ENCODE results near the gene SCAMP2.
A peak's percentile ranks its signal among the peaks of the same experiment; 100 is the strongest.

SCAMP2 gene

DNA sequence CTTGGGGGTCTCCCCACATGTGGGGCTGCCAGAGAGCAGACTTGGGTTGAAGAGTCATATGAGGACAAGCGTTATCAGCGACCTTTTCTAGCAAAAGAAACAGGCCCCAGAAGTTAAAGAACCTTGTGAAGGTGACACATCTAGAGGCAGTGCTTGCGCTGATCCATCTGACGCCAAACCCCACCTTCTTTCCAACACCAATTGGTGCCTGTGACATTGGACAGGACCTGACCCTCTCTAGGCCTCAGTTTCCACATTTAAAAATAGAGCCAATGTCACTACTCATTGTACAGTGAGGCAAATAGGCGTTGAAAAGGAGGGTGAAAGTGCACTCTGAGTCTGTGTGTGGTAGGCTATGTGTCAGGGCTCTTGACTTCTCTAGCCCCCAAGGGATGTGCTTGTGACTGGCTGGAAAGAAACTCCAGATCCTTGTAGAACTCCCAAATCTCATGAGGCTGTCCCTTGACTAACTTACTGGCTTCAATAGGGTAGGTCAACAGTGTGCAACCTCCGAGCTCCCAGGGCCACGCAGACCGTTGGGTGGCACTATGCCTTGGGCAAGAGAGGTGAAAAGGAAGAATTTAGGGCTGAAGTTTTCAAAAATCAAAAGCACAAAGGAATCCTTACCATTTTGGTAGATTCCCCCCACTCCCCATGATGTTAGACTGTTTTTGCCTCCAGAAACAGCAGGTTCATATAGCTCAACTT, 34.2 kb upstream of the SCAMP2 start:
- Histone ChIP-seq H3K36me3 (peaks cover 48% of the 10 kb centered on the region), H3K27ac (peak overlapping the region; percentile 99), H3K9me3 (ENCODE audit: severe bottlenecking) (no peaks in the 10 kb centered on the region), H3K4me3 (ENCODE audit: low read depth, low read length) (peak overlapping the region; percentile 78), H3K27me3 (ENCODE audit: insufficient read depth, low read depth, severe bottlenecking) (no peaks in the 10 kb centered on the region)
- TF ChIP-seq, protein P1, sequence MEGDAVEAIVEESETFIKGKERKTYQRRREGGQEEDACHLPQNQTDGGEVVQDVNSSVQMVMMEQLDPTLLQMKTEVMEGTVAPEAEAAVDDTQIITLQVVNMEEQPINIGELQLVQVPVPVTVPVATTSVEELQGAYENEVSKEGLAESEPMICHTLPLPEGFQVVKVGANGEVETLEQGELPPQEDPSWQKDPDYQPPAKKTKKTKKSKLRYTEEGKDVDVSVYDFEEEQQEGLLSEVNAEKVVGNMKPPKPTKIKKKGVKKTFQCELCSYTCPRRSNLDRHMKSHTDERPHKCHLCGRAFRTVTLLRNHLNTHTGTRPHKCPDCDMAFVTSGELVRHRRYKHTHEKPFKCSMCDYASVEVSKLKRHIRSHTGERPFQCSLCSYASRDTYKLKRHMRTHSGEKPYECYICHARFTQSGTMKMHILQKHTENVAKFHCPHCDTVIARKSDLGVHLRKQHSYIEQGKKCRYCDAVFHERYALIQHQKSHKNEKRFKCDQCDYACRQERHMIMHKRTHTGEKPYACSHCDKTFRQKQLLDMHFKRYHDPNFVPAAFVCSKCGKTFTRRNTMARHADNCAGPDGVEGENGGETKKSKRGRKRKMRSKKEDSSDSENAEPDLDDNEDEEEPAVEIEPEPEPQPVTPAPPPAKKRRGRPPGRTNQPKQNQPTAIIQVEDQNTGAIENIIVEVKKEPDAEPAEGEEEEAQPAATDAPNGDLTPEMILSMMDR (IDR thresholded peaks at IDR 0.05; ENCODE audit: low read depth, low read length), result no peak
- DNase-seq, result no peak

DNA sequence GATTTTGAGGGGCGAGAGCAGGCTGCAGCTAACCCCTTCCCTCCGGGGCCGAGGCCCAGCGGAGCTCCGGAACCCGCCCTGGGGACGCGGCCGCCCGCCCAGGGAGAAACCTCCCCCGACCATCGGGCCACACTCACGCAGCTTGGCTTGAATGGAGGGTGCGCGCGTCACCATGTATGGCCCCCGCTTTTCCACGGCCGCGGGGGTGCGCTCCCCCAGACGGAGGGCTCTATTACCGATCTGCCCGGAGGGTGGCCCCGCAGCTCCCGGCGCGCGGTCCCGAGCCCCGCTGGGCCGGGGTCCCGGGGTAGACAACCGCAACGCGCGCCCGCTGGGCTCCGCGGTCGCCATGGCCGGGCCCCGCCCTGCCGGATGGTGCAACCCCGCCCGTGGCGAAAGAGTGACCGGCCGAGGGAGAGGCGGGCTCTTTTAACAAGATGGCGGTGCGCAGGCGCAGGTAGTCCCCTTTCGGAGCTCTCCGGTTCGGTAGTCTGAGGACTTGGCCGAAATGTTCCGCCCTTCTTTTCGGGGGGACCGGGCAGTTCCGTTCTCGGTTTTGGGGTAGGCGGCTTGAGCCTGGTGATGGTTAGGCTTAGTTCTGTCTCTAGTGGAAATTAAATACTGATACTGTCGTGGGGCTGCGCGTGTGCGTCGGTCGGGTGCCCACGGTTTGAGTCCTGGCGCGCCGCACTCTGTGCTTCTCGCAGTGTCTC, 33.4 kb upstream of the SCAMP2 start, which contains the start of gene FAM219B:
FAM219B (minus strand) TSS at position 402 of the 713 bp plus-strand sequence; CDS start at position 351, 51 bp downstream.
- Histone ChIP-seq H3K9me3 (ENCODE audit: severe bottlenecking) (no peaks in the 10 kb centered on the region), H3K27ac (peak within 1 kb of the TSS; percentile 99), H3K27me3 (ENCODE audit: insufficient read depth, low read depth, severe bottlenecking) (no peaks in the 10 kb centered on the region), H3K36me3 (peaks cover 51% of the 10 kb centered on the region), H3K4me3 (ENCODE audit: low read depth, low read length) (peak within 1 kb of the TSS; percentile 78)
- TF ChIP-seq, protein P1 (IDR thresholded peaks at IDR 0.05; ENCODE audit: low read depth, low read length), result no peak
- peak; percentile 93 for DNase-seq

DNA sequence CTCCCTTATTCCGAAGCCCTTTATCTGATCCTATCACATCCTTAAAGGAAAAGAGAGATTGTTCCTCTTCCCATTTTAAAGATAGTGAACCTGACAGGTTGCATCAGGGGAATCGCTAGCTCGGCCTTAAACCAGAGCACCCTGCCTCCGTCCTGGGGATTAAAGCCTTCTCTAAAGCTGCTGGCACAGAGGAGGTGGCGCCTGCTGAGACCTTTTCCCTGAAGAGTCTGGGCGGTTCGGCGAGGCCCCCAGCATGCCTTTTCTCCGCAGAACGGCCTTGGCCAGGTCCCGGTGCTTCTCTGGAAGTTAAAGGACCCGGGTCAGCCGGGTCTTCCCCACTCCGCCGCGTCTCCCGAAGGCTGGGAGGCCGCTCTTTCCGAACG, 32.9 kb upstream of the SCAMP2 start:
- Histone ChIP-seq H3K4me3 (ENCODE audit: low read depth, low read length) (peak overlapping the region; percentile 78), H3K9me3 (ENCODE audit: severe bottlenecking) (no peaks in the 10 kb centered on the region), H3K36me3 (peaks cover 51% of the 10 kb centered on the region), H3K27me3 (ENCODE audit: insufficient read depth, low read depth, severe bottlenecking) (no peaks in the 10 kb centered on the region), H3K27ac (peak overlapping the region; percentile 99)
- peak; percentile 75 for DNase-seq
- TF ChIP-seq, protein P1 (IDR thresholded peaks at IDR 0.05; ENCODE audit: low read depth, low read length), result no peak

DNA sequence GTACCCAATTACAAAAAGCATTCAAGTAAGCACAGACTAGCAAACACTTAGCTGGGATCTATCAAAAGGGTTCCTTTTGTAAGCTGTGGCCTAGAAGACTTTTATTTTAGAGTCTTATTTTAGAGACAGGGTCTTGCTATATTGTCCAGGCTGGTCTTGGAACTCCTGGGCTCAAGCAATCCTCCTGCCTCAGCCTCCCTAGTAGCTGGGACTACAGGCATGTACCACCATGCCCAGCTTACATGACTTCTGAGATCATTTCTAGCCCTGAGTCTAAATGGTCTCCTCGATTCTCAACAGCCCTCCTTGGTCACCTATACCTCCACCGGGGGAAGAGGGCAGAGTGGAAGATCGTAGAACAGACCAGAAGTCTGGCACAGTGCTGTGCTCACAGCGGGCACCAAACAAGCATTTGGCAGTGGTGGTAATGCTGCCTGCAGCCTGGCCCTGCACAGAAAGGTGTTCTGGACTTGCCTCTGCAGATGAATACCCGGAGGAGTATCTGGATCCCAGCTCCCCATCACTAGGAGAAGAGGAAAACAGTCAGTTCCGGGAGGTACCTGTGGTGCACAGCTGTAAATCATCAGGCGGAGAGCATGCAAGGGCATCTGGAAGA, 31.1 kb upstream of the SCAMP2 start:
- Histone ChIP-seq H3K36me3 (peaks cover 68% of the 10 kb centered on the region), H3K4me3 (ENCODE audit: low read depth, low read length) (no peak overlapping the region), H3K27ac (no peak overlapping the region), H3K27me3 (ENCODE audit: insufficient read depth, low read depth, severe bottlenecking) (no peaks in the 10 kb centered on the region), H3K9me3 (ENCODE audit: severe bottlenecking) (no peaks in the 10 kb centered on the region)
- TF ChIP-seq, protein P1 (IDR thresholded peaks at IDR 0.05; ENCODE audit: low read depth, low read length), result no peak
- no peak for DNase-seq

DNA sequence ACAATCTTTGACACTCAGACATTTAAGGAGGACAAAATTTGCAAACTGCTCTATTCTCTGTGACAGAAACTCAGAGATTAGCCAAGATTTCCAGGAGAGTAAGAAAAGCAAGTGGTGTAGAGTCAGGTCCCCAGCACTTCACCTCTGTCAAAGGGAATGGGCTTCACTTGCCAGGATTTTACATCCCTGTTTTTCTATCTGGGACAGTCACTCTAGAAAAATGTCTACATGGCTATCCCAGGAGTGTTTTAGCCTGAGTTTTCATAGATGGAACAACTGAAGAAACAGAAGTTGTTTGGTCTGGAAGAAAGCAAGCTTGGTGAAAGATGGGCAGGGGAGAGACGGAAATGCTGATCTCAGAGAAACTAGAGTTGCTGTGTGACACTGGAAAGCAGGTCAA, 30.5 kb upstream of the SCAMP2 start:
- no peak overlapping the region for H3K27ac ChIP-seq
- H3K36me3 ChIP-seq, result peaks cover 74% of the 10 kb centered on the region

More for the DNA sequence above, 30.5 kb upstream of the SCAMP2 start:
- no peak for DNase-seq
- TF ChIP-seq, protein P1 (IDR thresholded peaks at IDR 0.05; ENCODE audit: low read depth, low read length), result no peak
- no peaks in the 10 kb centered on the region for H3K9me3 ChIP-seq (ENCODE audit: severe bottlenecking)
- H3K4me3 ChIP-seq (ENCODE audit: low read depth, low read length), result no peak overlapping the region
- no peaks in the 10 kb centered on the region for H3K27me3 ChIP-seq (ENCODE audit: insufficient read depth, low read depth, severe bottlenecking)
